B cell (primary cell): Measurements from ENCODE around the gene F2RL3. TPM values are rescaled to one million over a fixed set of nuclear protein-coding genes. Genes with fewer than 3 reads are reported as not detected.
"Not testable (repeated sequence)": the region's sequence is repeated elsewhere in the genome, so short reads cannot be mapped to it uniquely, and the experiment has no call there.

Experiments
- ATAC-seq: fragments of 200-7000 bp; cut with Tn5 transposase; one replicate; pipeline ENCODE4 v1.10.0; 2021; ENCODE audit warnings: low read depth, mild to moderate bottlenecking, moderate number of reproducible peaks, moderate library complexity
- CTCF ChIA-PET: fragments of 350-600 bp; sonication (Branson Sonifier 250); formaldehyde crosslinking; loops from one replicate; lab custom pipeline; 2021; ENCODE audit warnings: antibody characterized with exemption, inconsistent platforms; lab: Charles Lee
- POLR2A ChIA-PET: fragments of 350-600 bp; sonication (Branson Sonifier 250); formaldehyde crosslinking; loops from one replicate; lab custom pipeline; 2021; ENCODE audit warnings: antibody characterized with exemption; lab: Charles Lee
- DNase-seq: peaks from one replicate; pipeline ENCODE4 v3.0.0; 2013
- H2AFZ ChIP-seq: 2 replicates; pipeline ENCODE4 v1.6.1; 2012; ENCODE audit warnings: mild to moderate bottlenecking, low read depth, low read length; ENCODE audit not compliant: insufficient read depth, poor library complexity, severe bottlenecking
- H3K27ac ChIP-seq, 2 donors: 1 replicate in 1 of 2; 2 replicates in 1 of 2; pipeline ENCODE4 v1.5.1; 2012 to 2013; ENCODE audit warnings: low read length in 2 of 2, mild to moderate bottlenecking in 2 of 2, moderate library complexity in 1 of 2
- H3K27me3 ChIP-seq, 4 experiments: fragments of 200-600 bp in 1 of 4; sonication (generic) in 1 of 4; replicated peaks in 1 of 4; 1 replicate in 2 of 4; 2 replicates in 2 of 4; pipeline versions ENCODE4 v1.6.1 to v1.7.0; 2013 to 2016; ENCODE audit warnings: low read length in 3 of 4, mild to moderate bottlenecking in 2 of 4, mixed read lengths in 1 of 4, moderate library complexity in 1 of 4; ENCODE audit not compliant: insufficient read depth in 4 of 4, control insufficient read depth in 3 of 4; ENCODE audit errors: control extremely low read depth in 1 of 4
- H3K36me3 ChIP-seq, 2 experiments: replicated peaks in 1 of 2; 1 replicate in 1 of 2; 2 replicates in 1 of 2; pipeline versions ENCODE4 v1.6.1 to v1.7.1; 2013; ENCODE audit warnings: low read length in 1 of 2; ENCODE audit not compliant: insufficient read depth in 2 of 2, control insufficient read depth in 1 of 2; ENCODE audit errors: control extremely low read depth in 1 of 2, extremely low read depth in 1 of 2
- H3K4me1 ChIP-seq, 2 donors: fragments of 200-600 bp in 1 of 2; sonication (generic) in 1 of 2; 1 replicate in 1 of 2; 2 replicates in 1 of 2; pipeline versions ENCODE4 v1.5.1 to v1.6.1; 2013 to 2017; ENCODE audit warnings: low read length in 2 of 2; ENCODE audit not compliant: control insufficient read depth in 2 of 2, insufficient read depth in 2 of 2
- H3K4me2 ChIP-seq: replicated peaks from 2 replicates; pipeline ENCODE3; 2012; ENCODE audit warnings: mild to moderate bottlenecking, low read depth, low read length; ENCODE audit not compliant: poor library complexity, severe bottlenecking
- H3K4me3 ChIP-seq, 5 experiments: fragments of 200-600 bp in 1 of 5; sonication (generic) in 1 of 5; 1 replicate in 3 of 5; 2 replicates in 2 of 5; pipeline versions ENCODE4 v1.5.1 to v1.7.0; 2011 to 2016; ENCODE audit warnings: low read length in 4 of 5, mild to moderate bottlenecking in 4 of 5, low read depth in 2 of 5, control low read depth in 1 of 5, moderate library complexity in 1 of 5; ENCODE audit not compliant: insufficient read depth in 1 of 5; ENCODE audit errors: control extremely low read depth in 1 of 5, extremely low read depth in 1 of 5
- H3K79me2 ChIP-seq: fragments of 200-600 bp; sonication (generic); one replicate; pipeline ENCODE4 v1.6.0; 2016; ENCODE audit warnings: low read length; ENCODE audit not compliant: control insufficient read depth, insufficient read depth
- H3K9ac ChIP-seq: fragments of 200-600 bp; sonication (generic); 2 replicates; pipeline ENCODE4 v1.6.1; 2017; ENCODE audit warnings: mild to moderate bottlenecking, low read length, moderate library complexity
- H3K9me3 ChIP-seq, 3 donors: one replicate each; pipeline versions ENCODE4 v1.6.1 to v1.7.1; 2013; ENCODE audit warnings: low read length in 2 of 3; ENCODE audit not compliant: control insufficient read depth in 2 of 3, insufficient read depth in 1 of 3; ENCODE audit errors: control extremely low read depth in 1 of 3
- H4K20me1 ChIP-seq: 2 replicates; pipeline ENCODE4 v1.6.0; 2012; ENCODE audit warnings: mild to moderate bottlenecking, low read length; ENCODE audit not compliant: insufficient read depth, control insufficient read depth, poor library complexity, severe bottlenecking
- H3K27ac Mint-ChIP-seq: one replicate; pipeline ENCODE4 v1.8.0; 2021; ENCODE audit warnings: mixed read lengths
- H3K27me3 Mint-ChIP-seq: one replicate; pipeline ENCODE4 v1.8.0; 2021; ENCODE audit warnings: mixed read lengths
- H3K4me1 Mint-ChIP-seq: one replicate; pipeline ENCODE4 v1.8.0; 2021; ENCODE audit warnings: mixed read lengths
- H3K4me3 Mint-ChIP-seq: one replicate; pipeline ENCODE4 v1.8.0; 2021; ENCODE audit warnings: mixed read lengths
- H3K9me3 Mint-ChIP-seq: one replicate; pipeline ENCODE4 v1.8.0; 2022; ENCODE audit warnings: mixed read lengths; ENCODE audit not compliant: insufficient read depth
- CTCF ChIP-seq: fragments of 200-600 bp; IDR thresholded peaks from one replicate; pipeline ENCODE4 v1.8.0; 2022; ENCODE audit warnings: antibody characterized with exemption, mild to moderate bottlenecking
- EZH2 ChIP-seq: IDR thresholded peaks from 2 replicates; pipeline ENCODE4 v1.6.1; 2012; ENCODE audit warnings: borderline replicate concordance, low read depth, mild to moderate bottlenecking, moderate library complexity, low read length; ENCODE audit not compliant: insufficient read depth, poor library complexity, severe bottlenecking
- WGBS: methylation state at CpG from one replicate; pipeline ENCODE4 v1.1.5; 2013; ENCODE audit warnings: missing lambda C conversion rate; ENCODE audit not compliant: insufficient coverage; 5-methylcytosine and 5-hydroxymethylcytosine counted together
- intact Hi-C: fragments of 100-400 bp; cut with micrococcal nuclease; formaldehyde crosslinking; loops from one replicate; pipeline ENCODE4 v1.10.0; 2022
- polyA plus RNA-seq: library from polyadenylated mRNA; depleted of rRNA; stranded (reverse); fragments of >200 nt; gene quantifications from 2 replicates; pipeline ENCODE4 v1.2.3, GENCODE V29; 2012
- total RNA-seq, 2 donors: library from RNA; stranded (reverse); fragments of 120-200 nt in 1 of 2; gene quantifications; 1 replicate in 1 of 2; 2 replicates in 1 of 2; pipeline versions ENCODE4 v1.2.3 to v1.2.4, GENCODE V29; 2013 to 2022

F2RL3 gene
- total and polyA plus RNA-seq, 2 donors (not counting 1 experiment from before 2014, with no cell fraction given) = 0.01 to 1.1 TPM

GRCh38 chr19:16934489-16934888, 45.7 kb downstream of the F2RL3 start:
- CTCF ChIA-PET = no interaction called here
- Histone ChIP-seq H3K79me2 (no peaks in the 10 kb centered on the region), H3K27ac (no peak overlapping the region), H3K4me3 (no peak overlapping the region), H3K4me2 (no peak overlapping the region), H2AFZ (no peak overlapping the region), H3K9ac (no peak overlapping the region), H4K20me1 (no peaks in the 10 kb centered on the region), H3K36me3 (no peaks in the 10 kb centered on the region), H3K9me3 (peaks cover 0 to 34% (median 19%) of the 10 kb centered on the region in 3 donors), H3K27me3 (peaks cover 0 to 8% (median 0%) of the 10 kb centered on the region in 4 experiments), H3K4me1 (no peaks in the 10 kb centered on the region)
- POLR2A ChIA-PET = no interaction called here
- WGBS = no CpG with 5 or more reads among the region's 1 CpG
- Mint-ChIP-seq H3K27me3 (peaks cover 15% of the 10 kb centered on the region), H3K4me1 (no peaks in the 10 kb centered on the region), H3K9me3 (peaks cover 22% of the 10 kb centered on the region), H3K4me3 (no peak overlapping the region), H3K27ac (no peak overlapping the region)
- DNase-seq (no peak), ATAC-seq (no peak)
- TF ChIP-seq CTCF = no peak
- TF ChIP-seq EZH2 = no peak
- intact Hi-C loops = no loop called here

- no peak overlapping the region for H3K4me3 ChIP-seq
- H3K27me3 Mint-ChIP-seq = no peaks in the 10 kb centered on the region
- peaks cover 18% of the 10 kb centered on the region for H3K9me3 Mint-ChIP-seq
- no peaks in the 10 kb centered on the region for H3K4me1 Mint-ChIP-seq
- ATAC-seq = no peak
- H3K27me3 ChIP-seq = peaks cover 0 to 5% (median 0%) of the 10 kb centered on the region in 4 experiments
- TF ChIP-seq CTCF = no peak
- no peak for TF ChIP-seq EZH2
- H4K20me1 ChIP-seq = no peaks in the 10 kb centered on the region
- H3K27ac Mint-ChIP-seq = no peak overlapping the region
- ChIA-PET POLR2A (no interaction called here), CTCF (no interaction called here)
- DNase-seq = no peak
- H3K4me1 ChIP-seq = no peaks in the 10 kb centered on the region
- no peaks in the 10 kb centered on the region for H3K36me3 ChIP-seq
- H3K27ac ChIP-seq = no peak overlapping the region
- H3K4me3 Mint-ChIP-seq = no peak overlapping the region
- intact Hi-C loops = no loop called here
- peaks cover 0 to 20% (median 19%) of the 10 kb centered on the region in 3 donors for H3K9me3 ChIP-seq
- no peak overlapping the region for H3K4me2 ChIP-seq
- no peak overlapping the region for H3K9ac ChIP-seq
- no peaks in the 10 kb centered on the region for H3K79me2 ChIP-seq
- no CpG with 5 or more reads among the region's 2 CpGs for WGBS
- no peak overlapping the region for H2AFZ ChIP-seq
Measured at GRCh38 chr19:16936901-16937300, 48.1 kb downstream of the F2RL3 start.

- H3K4me1 Mint-ChIP-seq, H3K27me3 ChIP-seq, POLR2A ChIA-PET, ATAC-seq, H4K20me1 ChIP-seq, H3K27me3 Mint-ChIP-seq, H3K36me3 ChIP-seq, H3K27ac ChIP-seq, H3K4me3 ChIP-seq, H3K9ac ChIP-seq, DNase-seq, H3K79me2 ChIP-seq, CTCF ChIA-PET, intact Hi-C loops, H3K4me2 ChIP-seq, H3K4me3 Mint-ChIP-seq, H3K4me1 ChIP-seq, H3K27ac Mint-ChIP-seq, H2AFZ ChIP-seq: not testable (repeated sequence)
- H3K9me3 ChIP-seq = peaks cover 0 to 19% (median 17%) of the 10 kb centered on the region in 3 donors
- 96% methylated on average over 10 of the region's 12 CpGs for WGBS
- H3K9me3 Mint-ChIP-seq = peaks cover 18% of the 10 kb centered on the region
Measured at GRCh38 chr19:16937796-16938195, 49.0 kb downstream of the F2RL3 start.
